ENCODE results near the gene BAIAP2.

DNA sequence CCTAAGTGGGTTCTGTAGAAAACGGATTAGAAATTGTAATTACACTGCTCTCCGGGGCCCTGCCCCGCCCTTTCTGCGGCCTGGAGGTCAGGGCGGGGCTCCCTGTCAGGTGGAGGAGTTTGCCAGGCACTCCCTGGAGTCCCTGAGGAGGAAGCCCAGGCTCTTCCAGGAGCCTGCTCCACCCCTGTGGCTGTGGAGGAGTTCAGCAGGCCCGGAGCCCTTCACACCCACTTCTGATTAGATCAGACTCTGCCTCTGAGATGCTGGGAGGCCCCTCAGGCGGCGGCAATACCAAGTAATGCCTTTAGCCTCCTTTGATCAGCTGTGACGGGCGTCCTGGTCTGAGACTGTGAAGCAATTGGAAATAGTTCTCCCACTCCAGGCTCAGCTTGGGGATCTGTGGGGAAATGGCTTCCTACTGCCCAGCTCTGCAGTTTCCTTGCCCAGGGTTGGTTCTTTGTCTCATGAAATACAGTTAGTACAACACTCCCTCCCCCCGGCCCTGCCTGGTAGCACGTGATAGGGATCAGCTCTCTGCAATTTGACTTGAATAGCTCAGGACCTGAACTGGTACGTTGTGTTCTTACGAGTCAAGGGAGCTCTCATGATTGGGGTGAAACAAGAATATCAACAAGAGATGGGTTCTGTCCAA, 22.3 kb downstream of the BAIAP2 start:
- no peak for TF ChIP-seq POLR2A (IDR thresholded peaks at IDR 0.05)
- TF ChIP-seq, protein P1, sequence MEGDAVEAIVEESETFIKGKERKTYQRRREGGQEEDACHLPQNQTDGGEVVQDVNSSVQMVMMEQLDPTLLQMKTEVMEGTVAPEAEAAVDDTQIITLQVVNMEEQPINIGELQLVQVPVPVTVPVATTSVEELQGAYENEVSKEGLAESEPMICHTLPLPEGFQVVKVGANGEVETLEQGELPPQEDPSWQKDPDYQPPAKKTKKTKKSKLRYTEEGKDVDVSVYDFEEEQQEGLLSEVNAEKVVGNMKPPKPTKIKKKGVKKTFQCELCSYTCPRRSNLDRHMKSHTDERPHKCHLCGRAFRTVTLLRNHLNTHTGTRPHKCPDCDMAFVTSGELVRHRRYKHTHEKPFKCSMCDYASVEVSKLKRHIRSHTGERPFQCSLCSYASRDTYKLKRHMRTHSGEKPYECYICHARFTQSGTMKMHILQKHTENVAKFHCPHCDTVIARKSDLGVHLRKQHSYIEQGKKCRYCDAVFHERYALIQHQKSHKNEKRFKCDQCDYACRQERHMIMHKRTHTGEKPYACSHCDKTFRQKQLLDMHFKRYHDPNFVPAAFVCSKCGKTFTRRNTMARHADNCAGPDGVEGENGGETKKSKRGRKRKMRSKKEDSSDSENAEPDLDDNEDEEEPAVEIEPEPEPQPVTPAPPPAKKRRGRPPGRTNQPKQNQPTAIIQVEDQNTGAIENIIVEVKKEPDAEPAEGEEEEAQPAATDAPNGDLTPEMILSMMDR (IDR thresholded peaks at IDR 0.05), result no peak
